ENCODE results near the gene OSBPL10. TPM values are rescaled to one million over a fixed set of nuclear protein-coding genes. Genes with fewer than 3 reads are reported as not detected.

OSBPL10 gene
- total RNA-seq, 1 donor from 2014 or later: 80.4 TPM

DNA sequence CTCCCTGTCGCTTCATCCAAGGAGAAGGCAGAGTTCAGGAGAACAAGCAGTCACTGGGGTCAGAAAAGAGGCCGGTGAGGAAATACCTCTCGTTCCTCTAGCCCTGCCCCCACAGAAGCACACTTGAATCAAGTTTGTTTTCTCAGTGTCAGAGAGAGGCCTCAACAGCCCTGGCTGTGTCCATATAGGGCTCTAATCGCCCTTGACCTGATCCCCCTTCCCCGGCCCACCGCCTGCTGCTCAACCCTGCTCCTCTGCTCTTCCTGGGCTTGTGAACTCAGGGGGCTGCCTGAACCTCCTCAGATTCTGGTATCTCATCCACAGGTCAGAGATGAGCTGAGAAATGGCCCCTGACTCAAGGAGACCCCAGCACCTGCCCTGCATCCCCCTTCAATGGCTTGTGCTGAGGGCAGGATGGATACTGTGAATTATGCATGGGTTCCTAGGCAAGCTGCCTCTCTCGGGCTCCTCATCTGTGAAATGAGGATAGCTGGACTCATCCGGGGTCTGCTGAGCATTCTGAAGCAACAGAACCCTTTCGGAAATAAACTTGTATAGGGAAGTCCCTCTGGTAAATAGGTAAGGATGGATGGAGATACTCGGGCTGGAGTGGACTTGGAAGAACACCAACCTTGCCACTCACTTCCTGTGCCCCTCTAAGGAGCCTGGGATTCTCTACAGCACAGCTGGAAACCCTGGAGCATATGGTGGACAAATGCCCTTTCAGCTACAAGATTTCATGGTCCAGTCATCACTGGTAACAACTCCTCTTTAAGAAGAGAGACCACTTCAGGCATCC, 300.8 kb downstream of the OSBPL10 start:
- DNase-seq (ENCODE audit: extremely low read depth, low read depth, low spot score): no peak

- no peak for DNase-seq (ENCODE audit: extremely low read depth, low read depth, low spot score)
Measured at GRCh38 chr3:31676556-31676955, 304.5 kb downstream of the OSBPL10 start.

- DNase-seq (ENCODE audit: extremely low read depth, low read depth, low spot score): no peak
Measured at GRCh38 chr3:31673950-31674349, 307.1 kb downstream of the OSBPL10 start.

DNA sequence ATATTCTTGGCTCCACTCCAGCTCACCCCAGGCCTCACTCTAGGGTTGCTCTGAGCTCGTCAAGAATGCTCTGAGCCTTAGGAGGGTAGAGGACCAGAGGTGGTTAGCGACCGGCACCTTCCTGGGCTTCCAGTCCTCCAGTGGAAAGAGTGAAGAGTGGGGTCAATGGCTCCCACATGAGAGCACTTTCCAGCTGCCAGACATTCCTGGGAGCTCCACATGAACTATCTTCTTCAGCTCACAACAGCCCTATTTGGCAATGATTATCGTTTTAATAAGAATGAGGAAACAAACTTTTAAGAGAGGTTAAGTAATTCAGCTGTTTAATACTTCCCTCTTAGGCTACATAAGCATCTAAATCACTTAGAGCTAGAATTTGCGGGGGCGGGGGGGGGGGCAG, 309.1 kb downstream of the OSBPL10 start:
- no peak for DNase-seq (ENCODE audit: extremely low read depth, low read depth, low spot score)

DNA sequence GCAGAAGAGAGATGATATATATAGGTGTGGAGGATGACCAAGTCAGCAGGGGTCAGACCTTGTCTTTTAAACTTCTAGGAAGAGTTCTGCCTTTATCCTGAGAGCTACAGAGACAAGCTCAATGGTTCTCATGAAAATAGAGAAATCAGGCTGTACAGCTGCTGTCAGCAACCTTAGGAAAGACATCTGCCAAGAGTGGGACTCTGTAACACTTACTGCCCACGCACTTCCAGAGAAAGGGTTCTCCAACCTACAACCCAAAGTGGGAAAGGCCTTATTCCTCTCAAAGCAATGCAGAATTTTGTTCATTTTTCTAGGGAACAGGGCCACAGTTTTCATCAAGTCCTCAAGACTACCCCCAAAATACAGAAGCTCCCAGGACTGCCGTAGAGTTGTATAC, 309.6 kb downstream of the OSBPL10 start:
- DNase-seq (ENCODE audit: extremely low read depth, low read depth, low spot score): no peak

DNA sequence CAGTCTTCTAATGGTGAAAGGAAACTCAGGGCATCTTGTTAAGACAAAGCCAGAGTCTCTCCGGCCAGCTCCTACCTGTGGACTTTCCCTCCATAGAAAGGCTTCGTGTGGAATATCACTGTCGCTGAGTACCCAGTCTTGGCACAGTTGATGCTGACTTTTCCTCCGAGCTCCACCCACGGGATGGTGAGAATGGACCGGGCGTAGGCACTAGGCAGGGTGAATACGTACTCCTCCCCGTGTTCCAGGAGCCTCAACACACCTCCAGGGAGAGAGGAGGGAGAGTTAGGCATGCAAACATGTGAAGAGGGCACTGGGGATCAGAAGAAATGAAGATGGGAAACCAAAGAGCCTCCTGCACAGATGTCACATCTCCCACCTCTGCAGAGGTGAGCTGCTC, 310.3 kb downstream of the OSBPL10 start:
- no peak for DNase-seq (ENCODE audit: extremely low read depth, low read depth, low spot score)

GRCh38 chr3:31670136-31670535, 310.9 kb downstream of the OSBPL10 start:
- DNase-seq (ENCODE audit: extremely low read depth, low read depth, low spot score): no peak

- no peak for DNase-seq (ENCODE audit: extremely low read depth, low read depth, low spot score)
Measured at GRCh38 chr3:31668242-31668641, 312.8 kb downstream of the OSBPL10 start.

DNA sequence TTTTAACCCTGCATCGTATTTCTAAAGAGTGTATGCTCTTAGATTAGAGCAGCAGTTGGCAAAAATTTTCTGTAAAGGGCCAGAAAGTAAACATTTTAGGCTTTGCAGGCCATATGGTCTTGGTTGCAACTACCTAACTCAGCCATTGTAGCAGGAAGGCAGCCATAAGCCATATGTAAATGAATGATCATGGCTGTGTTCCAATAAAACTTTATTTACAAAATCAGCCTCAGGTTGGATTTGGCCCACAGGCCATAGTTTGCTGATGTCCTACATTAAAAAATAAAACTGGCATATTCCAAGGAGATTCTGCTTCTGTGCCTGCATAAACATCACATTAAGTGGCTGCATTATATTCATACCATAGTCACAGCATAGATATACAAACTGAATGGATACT, 313.5 kb downstream of the OSBPL10 start:
- DNase-seq (ENCODE audit: extremely low read depth, low read depth, low spot score): no peak

DNA sequence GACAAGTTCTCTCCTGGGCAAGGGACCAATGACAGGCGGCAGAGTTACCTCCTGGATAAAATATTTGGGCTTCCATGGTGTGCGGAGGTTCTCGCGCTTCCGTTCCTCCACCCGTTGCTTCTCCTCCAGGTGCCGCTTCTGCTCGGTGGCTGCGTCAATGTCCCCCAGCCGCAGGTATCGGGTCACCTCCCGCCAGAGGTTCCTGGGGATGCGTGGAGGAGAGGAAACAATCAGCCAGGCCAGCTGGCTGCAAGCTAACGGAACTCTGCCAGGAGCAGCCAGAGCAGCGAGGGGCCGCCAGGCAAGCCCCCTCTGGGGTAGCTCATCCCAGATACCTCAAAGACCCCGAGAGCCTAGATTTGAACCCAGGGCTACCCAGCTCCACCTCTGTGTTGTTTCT, 317.0 kb downstream of the OSBPL10 start:
- DNase-seq (ENCODE audit: extremely low read depth, low read depth, low spot score): no peak

DNA sequence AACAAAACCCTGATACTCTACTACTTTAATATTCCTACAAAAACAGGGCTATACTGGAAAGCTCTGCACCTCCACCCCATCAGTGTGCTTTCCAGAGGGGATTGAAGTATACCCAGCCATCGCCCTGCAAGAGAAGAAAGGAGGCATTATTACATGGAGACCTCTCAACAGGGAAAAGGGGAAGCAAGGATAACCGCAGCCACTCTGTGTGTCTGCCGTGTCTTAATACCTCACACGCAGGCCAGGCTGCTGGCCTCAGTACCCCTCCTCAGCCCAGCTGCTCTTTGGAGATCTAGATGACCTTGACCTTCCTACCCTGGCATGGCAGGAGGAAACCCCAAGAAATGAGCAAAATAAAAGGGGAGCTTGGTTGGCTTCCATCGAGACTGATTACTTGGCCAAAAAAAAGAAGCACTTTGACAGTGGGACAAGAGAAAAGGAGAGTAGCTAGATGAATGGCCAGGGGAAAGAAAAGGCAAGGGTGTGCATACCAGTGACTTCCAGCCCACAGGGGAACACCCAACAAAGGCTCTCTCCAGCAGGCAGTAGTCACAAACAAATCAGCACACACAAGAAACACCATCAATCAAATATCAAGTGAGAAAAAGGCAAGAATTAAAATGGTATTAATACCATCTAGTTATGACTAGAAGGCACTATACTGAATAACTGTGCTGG, 318.9 kb downstream of the OSBPL10 start:
- DNase-seq (ENCODE audit: extremely low read depth, low read depth, low spot score): no peak

DNA sequence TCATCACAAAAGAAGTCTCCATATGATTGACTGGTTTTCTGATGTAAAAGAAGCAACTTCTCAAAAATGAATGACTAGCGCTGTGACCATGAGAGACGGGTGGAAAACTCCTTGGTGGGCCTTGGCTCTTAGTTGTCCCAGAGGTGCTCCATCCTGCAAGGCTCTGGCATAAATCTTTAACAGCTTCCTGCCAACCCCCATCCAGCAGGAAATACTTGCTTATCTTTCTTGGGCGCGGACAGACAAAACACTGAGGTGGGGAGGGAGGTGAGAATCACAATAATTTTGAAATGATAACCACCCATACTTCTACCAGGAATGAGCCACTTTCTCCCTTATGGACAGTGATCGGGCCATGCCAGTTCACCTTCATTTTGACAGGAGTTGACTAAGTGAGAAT, 319.8 kb downstream of the OSBPL10 start:
- no peak for DNase-seq (ENCODE audit: extremely low read depth, low read depth, low spot score)

DNA sequence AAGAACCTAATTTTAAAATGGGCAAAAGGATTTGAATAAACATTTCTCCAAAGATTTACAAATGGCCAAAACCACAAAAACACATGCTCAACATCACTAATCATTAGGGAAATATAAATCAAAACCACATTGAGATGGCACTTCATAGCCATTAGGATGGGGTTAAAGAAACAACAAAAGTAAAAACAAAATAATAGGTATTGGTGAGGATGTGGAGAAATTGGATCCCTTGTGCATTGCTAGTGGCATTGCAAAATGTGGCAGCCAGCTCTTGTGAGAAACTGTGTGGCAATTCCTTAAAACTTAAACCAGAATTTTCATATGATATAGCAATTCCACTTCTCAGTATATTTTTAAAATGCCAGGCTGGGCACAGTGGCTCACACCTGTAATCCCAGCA, 321.8 kb downstream of the OSBPL10 start:
- DNase-seq (ENCODE audit: extremely low read depth, low read depth, low spot score): no peak

DNA sequence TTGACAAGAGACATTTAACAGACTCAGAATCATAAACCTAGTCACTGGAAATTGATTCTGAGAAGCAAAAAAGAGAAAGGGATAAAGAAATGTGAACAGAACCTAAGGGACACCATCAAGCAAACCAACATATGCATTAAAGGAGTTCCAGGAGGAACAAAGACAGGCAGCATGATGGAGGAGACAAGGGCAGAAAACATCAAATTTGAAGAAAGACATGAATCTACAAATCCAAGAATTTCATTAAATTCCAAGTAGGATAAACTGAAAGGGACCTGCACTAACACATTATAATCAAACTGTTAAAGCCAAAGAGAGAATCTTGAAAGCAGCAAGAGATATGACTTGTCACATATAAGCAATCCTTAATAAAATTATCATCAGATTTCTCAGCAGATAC, 326.1 kb downstream of the OSBPL10 start:
- DNase-seq (ENCODE audit: extremely low read depth, low read depth, low spot score): no peak

DNA sequence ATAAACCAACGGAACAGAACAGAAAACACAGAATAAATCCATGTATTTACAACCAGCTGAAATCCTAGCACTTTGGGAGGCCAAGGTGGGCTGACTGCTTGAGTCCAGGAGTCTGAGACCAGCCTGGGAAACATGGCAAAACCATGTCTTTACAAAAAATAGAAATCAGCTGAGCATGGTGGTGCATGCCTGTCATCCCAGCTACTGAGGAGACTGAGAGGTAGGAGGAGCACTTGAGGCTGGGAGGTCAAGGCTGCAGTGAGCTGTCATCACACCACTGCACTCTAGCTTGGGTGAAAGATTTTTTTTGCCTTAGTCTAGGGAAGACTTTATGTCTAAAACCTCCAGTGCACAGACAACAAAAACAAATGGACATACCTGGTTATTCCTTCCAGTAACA, 327.6 kb downstream of the OSBPL10 start:
- DNase-seq (ENCODE audit: extremely low read depth, low read depth, low spot score): no peak

GRCh38 chr3:31652296-31652695, 328.8 kb downstream of the OSBPL10 start:
- no peak for DNase-seq (ENCODE audit: extremely low read depth, low read depth, low spot score)

- DNase-seq (ENCODE audit: extremely low read depth, low read depth, low spot score): no peak
Measured at GRCh38 chr3:31648286-31648968, 332.6 kb downstream of the OSBPL10 start.

GRCh38 chr3:31645256-31645655, 335.8 kb downstream of the OSBPL10 start:
- DNase-seq (ENCODE audit: extremely low read depth, low read depth, low spot score): no peak

DNA sequence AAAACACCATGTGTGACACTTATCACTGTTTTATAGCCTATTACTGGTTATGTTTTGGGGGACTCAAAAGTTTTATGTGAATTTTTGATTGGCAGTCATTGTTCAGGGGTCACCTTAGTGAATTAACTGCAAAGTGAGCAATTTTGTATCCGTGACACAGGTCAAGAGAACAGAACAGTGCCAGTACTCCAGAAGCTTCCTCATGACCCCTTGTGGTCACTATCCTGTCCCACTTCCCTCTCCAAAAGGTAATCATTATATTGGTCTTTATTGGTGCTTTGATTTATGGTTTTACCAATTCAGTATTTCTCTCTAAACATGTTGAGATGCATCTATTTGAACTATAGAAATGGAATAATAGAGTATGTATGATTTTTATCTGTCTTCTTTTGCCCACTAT, 341.2 kb downstream of the OSBPL10 start:
- no peak for DNase-seq (ENCODE audit: extremely low read depth, low read depth, low spot score)

- no peak for DNase-seq (ENCODE audit: extremely low read depth, low read depth, low spot score)
Measured at GRCh38 chr3:31636694-31637442, 344.2 kb downstream of the OSBPL10 start.

DNA sequence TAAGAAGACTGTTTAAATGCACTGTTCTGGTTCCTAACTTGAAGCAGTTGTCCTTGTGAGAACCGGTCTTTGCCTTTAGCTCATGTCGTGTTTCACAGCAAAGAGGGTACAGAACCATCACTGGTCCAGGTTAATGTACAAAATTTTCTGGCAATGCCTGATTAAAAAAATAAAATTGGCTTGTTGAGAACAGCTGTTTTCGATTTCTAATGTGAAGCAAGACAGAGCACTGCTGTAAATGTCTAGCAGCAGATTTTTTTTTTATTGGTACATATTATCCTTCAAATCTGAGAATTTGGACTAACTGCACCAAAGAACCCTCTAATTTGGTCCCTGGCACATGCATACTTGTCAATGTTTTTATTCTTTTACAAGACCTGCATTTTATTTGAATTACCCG, 345.0 kb downstream of the OSBPL10 start:
- no peak for DNase-seq (ENCODE audit: extremely low read depth, low read depth, low spot score)
